GM12878 (cell line): ENCODE data around the gene SAP130. TPM values are rescaled to one million over a fixed set of nuclear protein-coding genes. Genes with fewer than 3 reads are reported as not detected.

Source experiments
- ATAC-seq: fragments of 200-7000 bp; cut with Tn5 transposase; 3 replicates; pipeline ENCODE4 v1.9.1; 2020; ENCODE audit warnings: mild to moderate bottlenecking, moderate library complexity
- BruUV-seq: library from RNA; stranded (reverse); fragments of 400-500 nt; replicated peaks from 2 replicates; lab custom pipeline; 2021; lab: Mats Ljungman, UMichigan
- CTCF ChIA-PET: fragments of 300-600 bp; sonication (Branson Sonifier 250); formaldehyde crosslinking; extraction: SDS; loops from one replicate; lab custom pipeline; 2021; ENCODE audit warnings: inconsistent platforms; lab: Yijun Ruan, JAX
- POLR2A ChIA-PET: fragments of 350-600 bp; formaldehyde crosslinking; extraction: SDS; loops from one replicate; lab custom pipeline; 2021; ENCODE audit warnings: inconsistent platforms; lab: Charles Lee
- RAD21 ChIA-PET: fragments of 300-600 bp; sonication (Branson Sonifier 250); formaldehyde crosslinking; loops from one replicate; lab custom pipeline; 2023; ENCODE audit warnings: antibody characterized with exemption; ENCODE audit not compliant: unreplicated experiment; lab: Charles Lee
- SMC1A ChIA-PET: fragments of 300-600 bp; sonication (Branson Sonifier 250); formaldehyde crosslinking; loops from one replicate; lab custom pipeline; 2023; ENCODE audit not compliant: unreplicated experiment, uncharacterized antibody; lab: Charles Lee
- DNase-seq: peaks from one replicate; pipeline ENCODE4 v3.0.0-alpha.2; 2011; ENCODE audit warnings: low read depth, low spot score
- FAIRE-seq: peaks from 3 replicates; lab custom pipeline; 2011; peaks lifted over from hg19 to GRCh38; lab: Jason Lieb, UNC
- H2AFZ ChIP-seq: 2 replicates; pipeline ENCODE4 v1.6.0; 2011; ENCODE audit warnings: low read depth, low read length, control low read depth; ENCODE audit not compliant: control insufficient read depth
- H3K27ac ChIP-seq: 2 replicates; pipeline ENCODE4 v1.5.1; 2011; ENCODE audit warnings: control low read depth; ENCODE audit not compliant: control insufficient read depth, insufficient read depth
- H3K27me3 ChIP-seq, 2 experiments: replicated peaks in 1 of 2; 2 replicates each; pipeline versions ENCODE4 v1.6.0 to v1.6.1; 2011; ENCODE audit warnings: low read length in 1 of 2; ENCODE audit not compliant: control insufficient read depth in 2 of 2, insufficient read depth in 2 of 2
- H3K36me3 ChIP-seq, 2 experiments: 2 replicates each; pipeline ENCODE4 v1.5.1; 2011; ENCODE audit warnings: low read length in 1 of 2; ENCODE audit not compliant: control insufficient read depth in 2 of 2, insufficient read depth in 2 of 2
- H3K4me1 ChIP-seq: 2 replicates; pipeline ENCODE4 v1.6.1; 2011; ENCODE audit warnings: mild to moderate bottlenecking, low read length, moderate library complexity, mixed read lengths; ENCODE audit not compliant: control insufficient read depth, insufficient read depth
- H3K4me2 ChIP-seq: 2 replicates; pipeline ENCODE4 v1.6.0; 2011; ENCODE audit warnings: control low read depth; ENCODE audit not compliant: control insufficient read depth, insufficient read depth
- H3K4me3 ChIP-seq: fragments of 200-600 bp; sonication (generic); 2 replicates; pipeline ENCODE4 v1.5.1; 2016
- H3K79me2 ChIP-seq: 2 replicates; pipeline ENCODE4 v1.6.0; 2011; ENCODE audit warnings: low read length; ENCODE audit not compliant: control insufficient read depth, insufficient read depth
- H3K9ac ChIP-seq: 2 replicates; pipeline ENCODE4 v1.8.0; 2011; ENCODE audit warnings: low read length, control low read depth, mixed read lengths; ENCODE audit not compliant: control insufficient read depth, insufficient read depth
- H3K9me3 ChIP-seq: replicated peaks from 3 replicates; pipeline ENCODE4 v1.5.1; 2011; ENCODE audit warnings: mild to moderate bottlenecking, low read length; ENCODE audit not compliant: control insufficient read depth, insufficient read depth
- H4K20me1 ChIP-seq: 2 replicates; pipeline ENCODE4 v1.6.0; 2011; ENCODE audit not compliant: control insufficient read depth, insufficient read depth
- BRCA1 ChIP-seq: IDR thresholded peaks from 2 replicates; pipeline ENCODE4 v1.6.1; 2011; ENCODE audit warnings: low read depth, low read length, improper control_type of control experiment
- CHD2 ChIP-seq: IDR thresholded peaks from 2 replicates; pipeline ENCODE4 v1.6.1; 2011; ENCODE audit warnings: low read depth, low read length, improper control_type of control experiment, borderline replicate concordance
- GATAD2B ChIP-seq: fragments of 450-650 bp; conservative IDR thresholded peaks from 2 replicates; pipeline ENCODE4 v1.6.1; 2017; ENCODE audit warnings: low read depth, mild to moderate bottlenecking, moderate library complexity
- HDAC2 ChIP-seq: fragments of 200-600 bp; sonication (generic); IDR thresholded peaks from 2 replicates; pipeline ENCODE4 v1.6.1; 2017
- JUNB ChIP-seq: IDR thresholded peaks from 2 replicates; pipeline ENCODE4 v1.6.1; 2016; ENCODE audit warnings: antibody characterized with exemption, mild to moderate bottlenecking
- MTA2 ChIP-seq: fragments of 450-650 bp; IDR thresholded peaks from 2 replicates; pipeline ENCODE4 v1.6.1; 2016; ENCODE audit warnings: low read depth, mild to moderate bottlenecking, moderate library complexity
- NFYB ChIP-seq: IDR thresholded peaks from 2 replicates; pipeline ENCODE4 v1.6.1; 2011; ENCODE audit warnings: low read depth, mild to moderate bottlenecking, low read length, improper control_type of control experiment, moderate library complexity; ENCODE audit not compliant: insufficient read depth
- POU2F2 ChIP-seq: IDR thresholded peaks from 3 replicates; pipeline ENCODE4 v1.6.1; 2011; ENCODE audit warnings: low read depth, mild to moderate bottlenecking, low read length, borderline replicate concordance
- RFX5 ChIP-seq: IDR thresholded peaks from 2 replicates; pipeline ENCODE4 v1.6.1; 2011; ENCODE audit warnings: low read depth, low read length, improper control_type of control experiment
- STAT1 ChIP-seq: fragments of 450-650 bp; conservative IDR thresholded peaks from 2 replicates; pipeline ENCODE4 v1.6.1; 2014; ENCODE audit warnings: antibody characterized with exemption, mild to moderate bottlenecking
- TARDBP ChIP-seq: IDR thresholded peaks from 2 replicates; pipeline ENCODE4 v1.6.1; 2016; ENCODE audit warnings: borderline replicate concordance
- TCF12 ChIP-seq: IDR thresholded peaks from 2 replicates; pipeline ENCODE4 v1.6.1; 2011; ENCODE audit warnings: low read depth, mild to moderate bottlenecking, low read length
- ZBED1 ChIP-seq: IDR thresholded peaks from 2 replicates; pipeline ENCODE4 v1.6.1; 2016; ENCODE audit warnings: borderline replicate concordance
- ZNF24 ChIP-seq: fragments of 450-650 bp; IDR thresholded peaks from 2 replicates; pipeline ENCODE4 v1.6.1; 2017; ENCODE audit warnings: antibody characterized with exemption, mild to moderate bottlenecking
- ZNF384 ChIP-seq: IDR thresholded peaks from 2 replicates; pipeline ENCODE4 v1.6.1; 2012; ENCODE audit warnings: low read depth, mild to moderate bottlenecking, low read length, improper control_type of control experiment, borderline replicate concordance
- ZSCAN29 ChIP-seq: fragments of 450-650 bp; IDR thresholded peaks from 2 replicates; pipeline ENCODE4 v1.6.1; 2017; ENCODE audit warnings: mild to moderate bottlenecking, moderate library complexity
- WGBS: methylation state at CpG from one replicate; pipeline ENCODE4 v1.1.6; 2016; ENCODE audit warnings: low lambda C conversion rate; ENCODE audit not compliant: insufficient replicate concordance, insufficient coverage; ENCODE audit errors: missing lambda C conversion rate; 5-methylcytosine and 5-hydroxymethylcytosine counted together
- in situ Hi-C: fragments of 300-500 bp; cut with MboI; formaldehyde crosslinking; loops from 9 replicates; pipeline ENCODE4 v1.14.3; 2018; ENCODE audit warnings: mixed read lengths
- intact Hi-C: fragments of 100-400 bp; cut with micrococcal nuclease; formaldehyde crosslinking; loops from one replicate; pipeline ENCODE4 v1.14.2; 2022; ENCODE audit not compliant: unreplicated experiment
- polyA plus RNA-seq, 11 experiments: library from polyadenylated mRNA; depleted of rRNA in 4 of 11; unstranded in 6 of 11; stranded (reverse) in 5 of 11; fragments of >200 nt; fragmentation: Nextera tagmentation in 4 of 11; fragmentation: Illumina TruSeq in 1 of 11; extraction: Ambion mirVana in 4 of 11; extraction: Trizol in 1 of 11; gene quantifications; 1 replicate in 1 of 11; 2 replicates in 10 of 11; pipeline versions ENCODE4 v1.2.1 to v1.2.3, GENCODE V29; 2011 to 2016; ENCODE audit warnings: inconsistent platforms in 2 of 11, missing spikeins in 2 of 11, low read depth in 1 of 11
- total RNA-seq, 4 experiments: library from RNA; depleted of rRNA in 3 of 4; stranded (reverse); fragments of >200 nt in 3 of 4; fragmentation: Illumina TruSeq in 1 of 4; extraction: Trizol in 1 of 4; gene quantifications; 2 replicates each; pipeline versions ENCODE4 v1.2.1 to v1.2.3, GENCODE V29; 2013 to 2021
- TF ChIP-seq, protein P1 (sequence below): fragments of 450-650 bp; IDR thresholded peaks from 2 replicates; pipeline ENCODE4 v1.6.1; 2018; ENCODE audit warnings: borderline replicate concordance, mild to moderate bottlenecking; ENCODE audit not compliant: partially characterized antibody
- TF ChIP-seq, protein P2 (sequence below): fragments of 450-650 bp; IDR thresholded peaks from 2 replicates; pipeline ENCODE4 v1.6.1; 2018; ENCODE audit warnings: mild to moderate bottlenecking, low read depth, moderate library complexity; ENCODE audit not compliant: partially characterized antibody
- TF ChIP-seq, protein P3 (sequence below): fragments of 450-650 bp; IDR thresholded peaks from 2 replicates; pipeline ENCODE4 v1.6.1; 2017; ENCODE audit warnings: borderline replicate concordance

Gene SAP130
- total and polyA plus RNA-seq, 10 of the 15 experiments (the other 5 are each of a cell fraction or from before 2014, with no cell fraction given) = 5.0 to 26.2 (median 9.9) TPM

DNA sequence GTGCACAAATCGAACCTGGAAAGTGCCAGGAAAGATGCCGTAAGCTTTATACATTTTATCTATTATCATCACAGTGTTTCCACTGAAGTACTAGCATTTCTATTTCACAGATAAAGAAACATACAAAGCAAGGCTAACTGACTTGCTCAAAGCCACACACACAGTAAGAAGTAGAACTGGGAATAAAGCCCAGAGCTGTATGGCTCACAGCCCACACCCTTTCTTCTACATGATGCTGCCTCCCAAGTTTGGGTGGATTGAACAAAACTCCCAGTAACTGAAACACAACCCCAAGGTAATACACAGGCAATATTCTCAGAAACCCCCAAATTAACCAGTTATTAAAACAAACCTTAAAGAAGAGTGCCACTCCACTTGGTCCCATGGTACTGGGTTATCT, 11.2 kb downstream of the SAP130 start (continued):
- TF ChIP-seq, protein P1, sequence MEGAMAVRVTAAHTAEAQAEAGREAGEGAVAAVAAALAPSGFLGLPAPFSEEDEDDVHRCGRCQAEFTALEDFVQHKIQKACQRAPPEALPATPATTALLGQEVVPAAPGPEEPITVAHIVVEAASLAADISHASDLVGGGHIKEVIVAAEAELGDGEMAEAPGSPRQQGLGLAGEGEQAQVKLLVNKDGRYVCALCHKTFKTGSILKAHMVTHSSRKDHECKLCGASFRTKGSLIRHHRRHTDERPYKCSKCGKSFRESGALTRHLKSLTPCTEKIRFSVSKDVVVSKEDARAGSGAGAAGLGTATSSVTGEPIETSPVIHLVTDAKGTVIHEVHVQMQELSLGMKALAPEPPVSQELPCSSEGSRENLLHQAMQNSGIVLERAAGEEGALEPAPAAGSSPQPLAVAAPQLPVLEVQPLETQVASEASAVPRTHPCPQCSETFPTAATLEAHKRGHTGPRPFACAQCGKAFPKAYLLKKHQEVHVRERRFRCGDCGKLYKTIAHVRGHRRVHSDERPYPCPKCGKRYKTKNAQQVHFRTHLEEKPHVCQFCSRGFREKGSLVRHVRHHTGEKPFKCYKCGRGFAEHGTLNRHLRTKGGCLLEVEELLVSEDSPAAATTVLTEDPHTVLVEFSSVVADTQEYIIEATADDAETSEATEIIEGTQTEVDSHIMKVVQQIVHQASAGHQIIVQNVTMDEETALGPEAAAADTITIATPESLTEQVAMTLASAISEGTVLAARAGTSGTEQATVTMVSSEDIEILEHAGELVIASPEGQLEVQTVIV = no peak

DNA sequence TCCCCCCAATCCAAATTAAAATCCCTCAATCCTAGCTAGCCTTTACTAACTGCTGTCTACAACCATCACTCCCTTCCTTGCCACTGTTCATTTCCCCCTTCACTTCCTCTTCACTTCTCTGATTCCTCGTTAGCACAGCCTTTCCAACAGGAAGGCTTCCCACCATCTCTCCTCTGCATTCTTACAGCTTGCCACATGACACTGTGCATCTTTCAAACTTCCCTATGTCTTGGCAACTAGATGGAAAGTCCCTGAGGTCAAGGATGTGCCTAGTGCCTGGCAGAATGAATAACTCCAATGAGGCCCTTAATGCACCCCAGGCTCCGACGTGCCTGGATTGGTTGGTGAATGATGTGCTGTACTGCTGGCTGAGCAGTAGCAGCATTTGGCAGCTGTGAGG, 15.2 kb downstream of the SAP130 start:
- ChIA-PET SMC1A (interaction anchor here (1.4 to 1.6 kb wide), 3 partner anchors 22 to 130 kb away, joined by 3 to 4 read pairs (median 3); no protein-coding TSS in a partner anchor), POLR2A (no interaction called here), CTCF (interaction anchor here (1.1 to 1.9 kb wide), 2 partner anchors 50 to 421 kb away, joined by 4 to 5 read pairs; no protein-coding TSS in a partner anchor), RAD21 (no interaction called here)
- FAIRE-seq = no peak
- no peak for ATAC-seq
- H3K9ac ChIP-seq = no peak overlapping the region
- no peak overlapping the region for H3K4me3 ChIP-seq
- WGBS = 93% methylated on average over 3 of the region's 3 CpGs
- no TSS peak for BruUV-seq
- no peaks in the 10 kb centered on the region for H3K79me2 ChIP-seq
- no peak overlapping the region for H2AFZ ChIP-seq
- H3K27me3 ChIP-seq = no peaks in the 10 kb centered on the region
- H3K27ac ChIP-seq = no peak overlapping the region
- no peak for DNase-seq
- no peaks in the 10 kb centered on the region for H4K20me1 ChIP-seq
- intact Hi-C loops (no loop called here), in situ Hi-C loops (no loop called here)
- peaks cover 10 to 22% of the 10 kb centered on the region in 2 experiments; a peak in 3 of 4 replicates for H3K36me3 ChIP-seq
- TF ChIP-seq BRCA1 (no peak), JUNB (no peak), HDAC2 (no peak), POU2F2 (no peak), NFYB (no peak), MTA2 (no peak), ZSCAN29 (no peak), TARDBP (no peak), RFX5 (no peak), ZBED1 (no peak), ZNF24 (no peak), TCF12 (no peak), CHD2 (no peak), STAT1 (no peak), ZNF384 (no peak), GATAD2B (no peak)
- TF ChIP-seq, protein P2, sequence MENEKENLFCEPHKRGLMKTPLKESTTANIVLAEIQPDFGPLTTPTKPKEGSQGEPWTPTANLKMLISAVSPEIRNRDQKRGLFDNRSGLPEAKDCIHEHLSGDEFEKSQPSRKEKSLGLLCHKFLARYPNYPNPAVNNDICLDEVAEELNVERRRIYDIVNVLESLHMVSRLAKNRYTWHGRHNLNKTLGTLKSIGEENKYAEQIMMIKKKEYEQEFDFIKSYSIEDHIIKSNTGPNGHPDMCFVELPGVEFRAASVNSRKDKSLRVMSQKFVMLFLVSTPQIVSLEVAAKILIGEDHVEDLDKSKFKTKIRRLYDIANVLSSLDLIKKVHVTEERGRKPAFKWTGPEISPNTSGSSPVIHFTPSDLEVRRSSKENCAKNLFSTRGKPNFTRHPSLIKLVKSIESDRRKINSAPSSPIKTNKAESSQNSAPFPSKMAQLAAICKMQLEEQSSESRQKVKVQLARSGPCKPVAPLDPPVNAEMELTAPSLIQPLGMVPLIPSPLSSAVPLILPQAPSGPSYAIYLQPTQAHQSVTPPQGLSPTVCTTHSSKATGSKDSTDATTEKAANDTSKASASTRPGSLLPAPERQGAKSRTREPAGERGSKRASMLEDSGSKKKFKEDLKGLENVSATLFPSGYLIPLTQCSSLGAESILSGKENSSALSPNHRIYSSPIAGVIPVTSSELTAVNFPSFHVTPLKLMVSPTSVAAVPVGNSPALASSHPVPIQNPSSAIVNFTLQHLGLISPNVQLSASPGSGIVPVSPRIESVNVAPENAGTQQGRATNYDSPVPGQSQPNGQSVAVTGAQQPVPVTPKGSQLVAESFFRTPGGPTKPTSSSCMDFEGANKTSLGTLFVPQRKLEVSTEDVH = no peak
- TF ChIP-seq, protein P3, sequence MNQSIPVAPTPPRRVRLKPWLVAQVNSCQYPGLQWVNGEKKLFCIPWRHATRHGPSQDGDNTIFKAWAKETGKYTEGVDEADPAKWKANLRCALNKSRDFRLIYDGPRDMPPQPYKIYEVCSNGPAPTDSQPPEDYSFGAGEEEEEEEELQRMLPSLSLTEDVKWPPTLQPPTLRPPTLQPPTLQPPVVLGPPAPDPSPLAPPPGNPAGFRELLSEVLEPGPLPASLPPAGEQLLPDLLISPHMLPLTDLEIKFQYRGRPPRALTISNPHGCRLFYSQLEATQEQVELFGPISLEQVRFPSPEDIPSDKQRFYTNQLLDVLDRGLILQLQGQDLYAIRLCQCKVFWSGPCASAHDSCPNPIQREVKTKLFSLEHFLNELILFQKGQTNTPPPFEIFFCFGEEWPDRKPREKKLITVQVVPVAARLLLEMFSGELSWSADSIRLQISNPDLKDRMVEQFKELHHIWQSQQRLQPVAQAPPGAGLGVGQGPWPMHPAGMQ = no peak
- no peak overlapping the region for H3K4me2 ChIP-seq
- no peaks in the 10 kb centered on the region for H3K9me3 ChIP-seq
- H3K4me1 ChIP-seq = no peaks in the 10 kb centered on the region
